ENCODE measurements around the gene NELL2.

- no peak for TF ChIP-seq NFIC (IDR thresholded peaks at IDR 0.05)
- TF ChIP-seq REST (IDR thresholded peaks at IDR 0.05; ENCODE audit: low read depth): no peak
- no peak for TF ChIP-seq ZBTB7A (IDR thresholded peaks at IDR 0.05; ENCODE audit: low read depth)
- no peak for TF ChIP-seq MAX (IDR thresholded peaks at IDR 0.05)
- no peak for TF ChIP-seq EP300 (IDR thresholded peaks at IDR 0.05; ENCODE audit: borderline replicate concordance)
- no peak for TF ChIP-seq FOXM1 (IDR thresholded peaks at IDR 0.05; ENCODE audit: borderline replicate concordance, low read depth)
- TF ChIP-seq CEBPB (IDR thresholded peaks at IDR 0.05): no peak
- no peak for TF ChIP-seq RAD21 (IDR thresholded peaks at IDR 0.05; ENCODE audit: low read depth)
- TF ChIP-seq TAF1 (IDR thresholded peaks at IDR 0.05; ENCODE audit: low read depth): no peak
- no peak for TF ChIP-seq CREB1 (IDR thresholded peaks at IDR 0.05; ENCODE audit: low read depth)
- no peak for TF ChIP-seq YY1 (IDR thresholded peaks at IDR 0.05; ENCODE audit: low read depth)
- no peak for TF ChIP-seq TCF12 (IDR thresholded peaks at IDR 0.05; ENCODE audit: low read depth)
- no peak for TF ChIP-seq USF1 (IDR thresholded peaks at IDR 0.05)
- TF ChIP-seq EGR1 (IDR thresholded peaks at IDR 0.05): no peak
Measured at GRCh38 chr12:44827832-44828438, 48.2 kb downstream of the NELL2 start.

Measured in Ishikawa (cell line).